Karpas-422 (cell line): ENCODE results near the gene SKI. TPM values are rescaled to one million over a fixed set of nuclear protein-coding genes. Genes with fewer than 3 reads are reported as not detected.

Experiments
- DNase-seq: peaks from one replicate; pipeline ENCODE4 v3.0.0-alpha.2; 2015
- H2AFZ ChIP-seq: fragments of 200-600 bp; sonication (generic); 2 replicates; pipeline ENCODE4 v1.6.1; 2014; ENCODE audit warnings: antibody characterized with exemption, low read length, mixed read lengths
- H3K27ac ChIP-seq: fragments of 200-600 bp; sonication (generic); 2 replicates; pipeline ENCODE4 v1.5.1; 2014; ENCODE audit warnings: mild to moderate bottlenecking, low read length, moderate library complexity
- H3K27me3 ChIP-seq: fragments of 200-600 bp; sonication (generic); 2 replicates; pipeline ENCODE4 v1.6.1; 2014; ENCODE audit warnings: low read length, mixed read lengths
- H3K36me3 ChIP-seq: fragments of 200-600 bp; sonication (generic); 2 replicates; pipeline ENCODE4 v1.6.1; 2014; ENCODE audit warnings: low read length, mixed read lengths; ENCODE audit not compliant: insufficient read depth
- H3K4me1 ChIP-seq: fragments of 200-600 bp; sonication (generic); 2 replicates; pipeline ENCODE4 v1.6.1; 2014; ENCODE audit warnings: mild to moderate bottlenecking, low read length, mixed read lengths
- H3K4me2 ChIP-seq: fragments of 200-600 bp; sonication (generic); 2 replicates; pipeline ENCODE4 v1.6.1; 2014; ENCODE audit warnings: low read length, low read depth, mild to moderate bottlenecking; ENCODE audit not compliant: poor library complexity, severe bottlenecking
- H3K4me3 ChIP-seq: fragments of 200-600 bp; sonication (generic); 2 replicates; pipeline ENCODE4 v1.5.1; 2014; ENCODE audit warnings: mild to moderate bottlenecking, antibody characterized with exemption, low read length, mixed read lengths
- H3K79me2 ChIP-seq: fragments of 200-600 bp; sonication (generic); 2 replicates; pipeline ENCODE4 v1.6.1; 2014; ENCODE audit warnings: mild to moderate bottlenecking, low read length, mixed read lengths
- H3K9ac ChIP-seq: fragments of 200-600 bp; sonication (generic); 2 replicates; pipeline ENCODE4 v1.6.0; 2014; ENCODE audit warnings: low read length
- H3K9me2 ChIP-seq: fragments of 200-600 bp; sonication (generic), shearing (Covaris generic); replicated peaks from 2 replicates; pipeline ENCODE4 v1.6.0; 2014; ENCODE audit warnings: mild to moderate bottlenecking, low read length, moderate library complexity; ENCODE audit not compliant: insufficient read depth
- H3K9me3 ChIP-seq: fragments of 300-700, 200-600 bp; sonication (generic); 2 replicates; pipeline ENCODE4 v1.6.1; 2014; ENCODE audit warnings: low read length, mixed read lengths
- H4K20me1 ChIP-seq: fragments of 200-600 bp; sonication (generic); 2 replicates; pipeline ENCODE4 v1.6.1; 2014; ENCODE audit warnings: mild to moderate bottlenecking, antibody characterized with exemption, low read length, low read depth; ENCODE audit not compliant: insufficient read depth
- total RNA-seq: library from RNA; depleted of rRNA; stranded (reverse); fragments of >200 nt; shearing (Covaris generic); gene quantifications from 2 replicates; pipeline ENCODE4 v1.2.3, GENCODE V29; 2014; ENCODE audit warnings: low replicate concordance

SKI gene
- total RNA-seq, 1 experiment from 2014 or later: 1.7 TPM

- H4K20me1 ChIP-seq: no peaks in the 10 kb centered on the region
- H3K9ac ChIP-seq: no peak overlapping the region
- no peak overlapping the region for H3K4me2 ChIP-seq
- H2AFZ ChIP-seq: no peak overlapping the region
- H3K27ac ChIP-seq: no peak overlapping the region
- no peaks in the 10 kb centered on the region for H3K27me3 ChIP-seq
- H3K4me1 ChIP-seq: no peaks in the 10 kb centered on the region
- H3K4me3 ChIP-seq: no peak overlapping the region
- H3K9me3 ChIP-seq: no peaks in the 10 kb centered on the region
- H3K36me3 ChIP-seq: no peaks in the 10 kb centered on the region
- no peak for DNase-seq
- no peaks in the 10 kb centered on the region for H3K9me2 ChIP-seq
- H3K79me2 ChIP-seq: no peaks in the 10 kb centered on the region
Measured at GRCh38 chr1:2340086-2340917, 112.2 kb downstream of the SKI start.

GRCh38 chr1:2340918-2341254 is 112.8 kb downstream of the SKI start:
- H3K9me2 ChIP-seq: no peaks in the 10 kb centered on the region
- H3K9me3 ChIP-seq: no peaks in the 10 kb centered on the region
- no peaks in the 10 kb centered on the region for H3K27me3 ChIP-seq
- no peaks in the 10 kb centered on the region for H3K4me1 ChIP-seq
- no peak overlapping the region for H3K4me3 ChIP-seq
- H2AFZ ChIP-seq: no peak overlapping the region
- no peaks in the 10 kb centered on the region for H4K20me1 ChIP-seq
- H3K9ac ChIP-seq: no peak overlapping the region
- no peak overlapping the region for H3K27ac ChIP-seq
- H3K4me2 ChIP-seq: no peak overlapping the region
- no peak for DNase-seq
- no peaks in the 10 kb centered on the region for H3K36me3 ChIP-seq
- H3K79me2 ChIP-seq: no peaks in the 10 kb centered on the region

GRCh38 chr1:2341706-2342383 is 113.7 kb downstream of the SKI start:
- H3K4me1 ChIP-seq: no peaks in the 10 kb centered on the region
- H3K36me3 ChIP-seq: no peaks in the 10 kb centered on the region
- H3K79me2 ChIP-seq: no peaks in the 10 kb centered on the region
- no peak overlapping the region for H3K27ac ChIP-seq
- DNase-seq: no peak
- H3K9me2 ChIP-seq: no peaks in the 10 kb centered on the region
- H3K27me3 ChIP-seq: no peaks in the 10 kb centered on the region
- H3K4me2 ChIP-seq: no peak overlapping the region
- no peak overlapping the region for H2AFZ ChIP-seq
- no peaks in the 10 kb centered on the region for H4K20me1 ChIP-seq
- H3K4me3 ChIP-seq: no peak overlapping the region
- no peaks in the 10 kb centered on the region for H3K9me3 ChIP-seq
- H3K9ac ChIP-seq: no peak overlapping the region

- Histone ChIP-seq H3K36me3 (no peaks in the 10 kb centered on the region), H4K20me1 (no peaks in the 10 kb centered on the region), H3K27ac (no peak overlapping the region), H3K9me2 (no peaks in the 10 kb centered on the region), H3K9me3 (no peaks in the 10 kb centered on the region), H3K27me3 (no peaks in the 10 kb centered on the region), H2AFZ (no peak overlapping the region), H3K4me2 (no peak overlapping the region), H3K79me2 (no peaks in the 10 kb centered on the region), H3K9ac (no peak overlapping the region), H3K4me3 (no peak overlapping the region), H3K4me1 (no peaks in the 10 kb centered on the region)
- DNase-seq: no peak
Measured at GRCh38 chr1:2342384-2343022, 114.4 kb downstream of the SKI start.

GRCh38 chr1:2343023-2343935 is 115.2 kb downstream of the SKI start:
- Histone ChIP-seq H3K4me1 (no peaks in the 10 kb centered on the region), H4K20me1 (no peaks in the 10 kb centered on the region), H3K9me2 (no peaks in the 10 kb centered on the region), H3K27me3 (no peaks in the 10 kb centered on the region), H3K79me2 (no peaks in the 10 kb centered on the region), H3K4me2 (no peak overlapping the region), H3K36me3 (no peaks in the 10 kb centered on the region), H3K4me3 (no peak overlapping the region), H3K9ac (no peak overlapping the region), H2AFZ (no peak overlapping the region), H3K27ac (no peak overlapping the region), H3K9me3 (no peaks in the 10 kb centered on the region)
- no peak for DNase-seq

- Histone ChIP-seq H4K20me1 (no peaks in the 10 kb centered on the region), H3K27me3 (no peaks in the 10 kb centered on the region), H3K4me1 (peaks cover 3% of the 10 kb centered on the region), H3K9ac (no peak overlapping the region), H3K9me2 (no peaks in the 10 kb centered on the region), H3K79me2 (no peaks in the 10 kb centered on the region), H3K4me3 (no peak overlapping the region), H3K36me3 (no peaks in the 10 kb centered on the region), H2AFZ (no peak overlapping the region), H3K27ac (no peak overlapping the region), H3K9me3 (no peaks in the 10 kb centered on the region), H3K4me2 (no peak overlapping the region)
- DNase-seq: no peak
Measured at GRCh38 chr1:2344121-2344681, 116.1 kb downstream of the SKI start.

GRCh38 chr1:2344744-2345296 is 116.7 kb downstream of the SKI start:
- H4K20me1 ChIP-seq: no peaks in the 10 kb centered on the region
- no peak overlapping the region for H3K9ac ChIP-seq
- no peaks in the 10 kb centered on the region for H3K36me3 ChIP-seq
- H3K4me3 ChIP-seq: no peak overlapping the region
- H3K9me2 ChIP-seq: no peaks in the 10 kb centered on the region
- no peak overlapping the region for H3K4me2 ChIP-seq
- H3K27ac ChIP-seq: no peak overlapping the region
- peaks cover 10% of the 10 kb centered on the region for H3K4me1 ChIP-seq
- DNase-seq: no peak
- no peaks in the 10 kb centered on the region for H3K27me3 ChIP-seq
- no peak overlapping the region for H2AFZ ChIP-seq
- no peaks in the 10 kb centered on the region for H3K9me3 ChIP-seq
- H3K79me2 ChIP-seq: no peaks in the 10 kb centered on the region
